NCI-H526 treated with DMSO at 0.1 percent for 48 hours (cell line): Measurements from ENCODE around the gene SOWAHC.
"Not testable (repeated sequence)": the region's sequence is repeated elsewhere in the genome, so short reads cannot be mapped to it uniquely, and the experiment has no call there.

Source experiments
- DNase-seq: peaks from one replicate; lab custom pipeline; 2025; lab: John Stamatoyannopoulos, UW

The SOWAHC gene, protein sequence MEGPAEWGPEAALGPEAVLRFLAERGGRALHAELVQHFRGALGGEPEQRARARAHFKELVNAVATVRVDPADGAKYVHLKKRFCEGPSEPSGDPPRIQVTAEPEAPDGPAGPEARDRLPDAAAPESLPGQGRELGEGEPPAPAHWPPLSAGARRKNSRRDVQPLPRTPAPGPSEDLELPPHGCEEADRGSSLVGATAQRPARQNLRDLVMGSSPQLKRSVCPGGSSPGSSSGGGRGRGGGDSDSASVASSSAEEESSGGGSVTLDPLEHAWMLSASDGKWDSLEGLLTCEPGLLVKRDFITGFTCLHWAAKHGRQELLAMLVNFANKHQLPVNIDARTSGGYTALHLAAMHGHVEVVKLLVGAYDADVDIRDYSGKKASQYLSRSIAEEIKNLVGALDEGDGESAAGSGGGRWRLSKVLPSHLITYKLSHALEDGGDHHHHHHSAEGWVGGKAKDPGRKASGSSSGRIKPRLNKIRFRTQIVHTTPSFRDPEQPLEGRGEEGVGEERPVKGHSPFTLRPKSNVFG

DNA sequence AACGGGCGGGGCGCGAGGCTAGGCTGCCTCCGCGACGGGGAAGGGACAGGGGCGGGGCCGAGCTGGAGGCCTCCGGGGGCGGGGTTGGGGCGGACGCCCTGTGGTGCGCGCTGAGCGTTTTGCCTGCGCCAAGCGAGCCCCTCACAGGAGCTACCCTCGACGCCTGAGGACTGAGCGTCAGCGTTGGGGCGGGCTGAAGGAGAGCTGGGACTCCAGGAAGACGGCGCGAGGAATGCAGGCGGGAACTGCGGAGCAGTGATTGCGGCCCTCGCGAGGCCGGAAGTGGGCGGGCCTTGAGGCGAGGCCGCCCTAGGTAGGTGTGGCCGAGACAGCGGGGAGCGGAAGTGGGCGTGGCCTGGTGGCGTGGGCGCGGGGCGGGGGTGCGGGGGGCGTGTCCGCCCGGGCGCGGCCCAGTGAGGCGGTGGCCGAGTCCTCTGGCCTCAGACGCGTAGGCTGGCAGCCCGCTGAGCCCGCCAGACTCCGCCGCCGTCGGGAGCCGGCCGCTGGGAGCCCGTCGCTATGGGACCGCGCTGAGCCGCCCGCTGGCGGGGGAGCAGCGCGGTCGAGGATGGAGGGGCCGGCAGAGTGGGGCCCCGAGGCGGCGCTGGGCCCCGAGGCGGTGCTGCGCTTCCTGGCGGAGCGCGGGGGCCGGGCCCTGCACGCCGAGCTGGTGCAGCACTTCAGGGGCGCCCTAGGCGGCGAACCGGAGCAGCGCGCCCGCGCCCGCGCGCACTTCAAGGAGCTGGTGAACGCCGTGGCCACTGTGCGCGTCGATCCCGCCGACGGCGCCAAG lies at the start of gene SOWAHC, which contains the start of gene SEPTIN10:
Gene SOWAHC, plus strand, starts transcription at position 443 of the 793 bp plus-strand sequence. Its CDS starts 126 bp downstream, at position 569.
Gene SEPTIN10, minus strand, starts transcription at position 45 of the 793 bp plus-strand sequence. CDS start 139 bp downstream, outside the sequence.
- DNase-seq, result peak; percentile 68

DNA sequence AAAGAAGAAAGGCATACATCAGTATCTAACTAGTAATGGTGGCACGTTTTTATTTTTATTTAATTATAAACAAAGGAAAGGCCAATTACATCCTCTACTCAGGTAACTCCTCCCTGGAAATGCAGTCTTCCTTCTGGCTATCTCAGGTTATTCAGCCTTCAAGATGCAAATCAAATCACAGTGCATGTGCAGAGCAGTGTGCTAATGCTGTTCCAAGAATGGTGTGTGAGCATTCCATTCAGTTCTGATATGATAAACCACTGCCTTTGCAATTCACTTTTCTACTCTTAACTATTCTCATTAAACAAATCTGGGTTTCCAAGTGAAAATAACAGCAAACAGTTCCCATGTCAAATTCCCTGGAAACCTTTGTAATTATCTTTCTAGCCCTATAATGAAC lies 38.8 kb upstream of the SOWAHC start:
- DNase-seq, result no peak

DNA sequence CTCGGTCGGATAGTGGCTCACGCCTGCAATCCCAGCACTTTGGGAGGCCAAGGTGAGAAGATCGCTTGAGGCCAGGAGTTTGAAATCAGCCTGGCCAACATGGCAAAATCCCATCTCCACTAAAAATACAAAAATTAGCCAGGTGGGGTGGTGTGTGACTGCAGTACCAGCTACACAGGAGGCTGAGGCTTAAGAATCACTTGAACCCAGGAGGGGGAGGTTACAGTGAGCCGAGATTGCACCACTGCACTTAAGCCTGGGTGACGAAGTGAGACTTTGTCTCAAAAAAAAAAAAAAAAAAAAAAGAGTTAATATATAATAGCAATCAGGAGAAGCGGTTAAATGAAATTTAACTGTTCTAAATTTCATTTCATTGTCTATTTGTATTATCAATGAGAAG lies 36.5 kb upstream of the SOWAHC start:
- DNase-seq, result not testable (repeated sequence)

DNA sequence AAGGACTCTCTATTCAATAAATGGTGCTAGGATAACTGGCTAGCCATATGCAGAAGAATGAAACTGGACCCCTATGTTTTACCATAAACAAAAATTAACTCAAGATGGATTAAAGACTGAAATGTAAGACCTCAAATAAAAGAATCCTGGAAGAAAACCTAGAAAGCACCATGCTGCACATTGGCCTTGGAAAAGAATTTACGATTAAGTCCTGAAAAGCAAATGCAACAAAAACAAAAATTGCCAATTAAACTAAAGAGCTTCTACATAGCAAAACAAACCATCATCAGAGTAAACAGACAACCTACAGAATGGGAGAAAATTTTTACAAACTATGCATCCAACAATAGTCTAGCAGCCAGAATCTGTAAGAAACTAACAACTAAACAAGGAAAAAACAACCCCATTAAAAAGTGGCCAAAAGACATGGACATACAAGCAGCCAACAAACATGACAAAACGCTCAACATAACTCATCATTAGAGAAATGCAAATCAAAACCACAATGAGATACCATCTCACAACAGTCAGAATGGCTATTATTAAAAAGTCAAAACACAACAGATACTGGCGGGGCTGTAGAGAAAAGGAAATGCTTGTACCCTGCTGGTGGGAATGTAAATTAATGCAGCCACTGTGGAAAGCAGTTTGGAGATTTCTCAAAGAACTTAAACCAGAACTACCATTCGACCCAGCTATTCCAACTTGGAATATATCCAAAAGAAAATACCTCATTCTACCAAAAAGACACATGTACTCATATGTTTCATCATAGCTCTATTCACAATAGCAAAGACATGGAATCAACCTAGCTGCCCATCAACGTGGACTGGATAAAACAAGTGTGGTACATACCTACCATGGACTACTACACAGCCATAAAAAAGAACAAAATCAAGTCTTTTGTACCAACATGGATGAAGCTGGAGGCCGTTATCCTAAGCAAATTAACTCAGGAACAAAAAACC lies 31.0 kb upstream of the SOWAHC start:
- DNase-seq, result peak; percentile 60

DNA sequence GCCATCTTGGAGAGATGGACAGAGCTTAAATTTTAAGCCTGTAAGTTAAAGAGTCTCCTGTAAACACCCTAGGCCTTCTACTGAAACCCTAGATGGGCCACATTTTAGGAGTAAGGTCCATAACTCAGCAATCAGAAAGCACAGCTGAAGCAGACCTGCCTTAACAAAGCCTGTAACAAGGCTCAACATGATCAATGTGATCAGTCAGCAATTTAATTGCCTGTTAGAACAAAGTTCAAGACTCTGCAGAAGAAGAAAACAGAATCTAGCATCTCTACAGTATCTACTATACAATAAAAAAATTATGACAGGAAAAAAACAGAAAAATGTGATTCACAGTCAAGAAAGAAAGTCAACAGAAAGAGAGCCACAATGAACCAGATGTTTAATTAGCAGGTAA lies 27.5 kb upstream of the SOWAHC start:
- DNase-seq, result no peak

DNA sequence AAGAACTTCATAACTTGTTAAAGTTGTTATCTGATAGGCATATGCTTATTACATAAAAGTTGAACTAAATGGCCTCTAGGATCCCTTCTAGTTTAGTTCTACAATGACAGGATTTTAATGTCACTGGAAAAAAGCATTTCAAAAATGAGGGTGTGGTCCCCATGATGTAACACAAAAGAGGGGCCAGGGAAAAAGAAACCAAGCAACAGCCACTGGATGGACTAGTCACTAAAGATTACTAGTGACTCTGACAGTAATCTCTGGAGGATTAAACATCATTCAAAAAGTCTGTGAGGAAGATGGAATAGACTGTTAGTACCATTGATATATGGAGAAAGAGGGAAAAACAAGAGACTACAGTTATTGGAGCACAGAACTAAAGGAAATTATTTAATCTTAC lies 23.0 kb upstream of the SOWAHC start:
- no peak for DNase-seq

DNA sequence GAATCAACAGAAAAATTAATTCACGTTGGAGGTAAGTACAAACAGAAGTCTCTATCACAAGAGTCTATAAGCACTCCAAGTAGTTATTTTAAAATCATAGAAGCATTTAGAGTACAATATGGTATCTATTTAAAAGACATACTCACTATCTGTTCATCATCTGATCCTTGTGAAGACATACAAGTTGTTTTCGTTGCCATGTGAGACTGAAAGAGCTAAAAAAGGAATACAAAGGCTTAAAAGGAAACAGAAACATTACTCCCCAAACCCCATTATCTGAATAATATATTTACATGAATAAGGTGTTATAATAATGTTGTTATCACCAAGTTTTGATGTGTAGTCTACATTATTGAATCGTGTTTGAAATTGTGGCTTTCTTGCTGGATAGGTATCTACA lies 21.3 kb upstream of the SOWAHC start:
- DNase-seq, result no peak

DNA sequence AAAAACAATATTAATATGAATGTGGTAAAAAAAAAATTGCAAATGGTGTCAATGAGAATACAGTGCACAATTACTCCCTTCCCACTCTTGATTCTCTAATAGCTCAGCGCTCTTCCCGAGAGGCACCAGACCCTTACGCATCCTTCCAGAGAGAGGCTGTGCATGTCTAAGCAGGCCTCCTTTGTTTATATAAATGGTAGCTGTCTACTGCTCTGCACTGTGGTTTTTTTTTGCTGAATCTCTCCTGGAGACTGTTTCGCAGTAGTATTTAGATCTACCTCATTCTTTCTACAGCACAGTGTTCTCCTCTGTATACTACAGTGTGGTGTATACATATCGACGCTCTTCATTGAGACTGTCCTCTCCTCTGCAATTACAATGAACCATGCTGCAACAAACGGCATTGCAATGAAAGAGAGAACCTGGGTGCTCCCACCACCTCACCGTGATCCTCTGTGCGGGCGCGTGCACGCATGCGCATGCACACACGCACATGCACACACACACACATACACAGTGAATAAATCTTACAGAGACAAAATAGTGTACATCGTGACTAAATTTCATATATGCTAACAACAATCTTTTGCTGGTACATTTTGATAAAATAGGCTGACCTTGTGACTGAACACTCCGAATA lies 19.8 kb upstream of the SOWAHC start:
- DNase-seq, result no peak

DNA sequence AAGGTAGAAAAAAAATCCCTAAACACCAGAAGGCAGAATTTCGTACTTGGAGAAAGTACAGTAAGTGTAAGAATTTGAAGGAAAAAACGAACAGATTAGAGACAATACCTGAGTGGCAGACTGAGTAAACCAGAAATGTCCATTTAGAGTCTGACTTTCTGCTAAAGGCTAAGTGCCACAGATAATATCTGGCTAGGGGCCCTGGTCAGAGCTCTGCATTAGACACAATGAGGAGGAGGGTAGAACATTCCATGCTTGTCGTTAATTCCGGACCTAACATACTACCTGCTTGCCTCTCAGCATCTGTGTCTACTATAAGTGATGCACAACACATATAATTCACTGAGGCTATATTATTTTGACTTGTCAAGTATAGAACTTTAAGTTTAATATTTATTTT lies 18.5 kb upstream of the SOWAHC start:
- no peak for DNase-seq

DNA sequence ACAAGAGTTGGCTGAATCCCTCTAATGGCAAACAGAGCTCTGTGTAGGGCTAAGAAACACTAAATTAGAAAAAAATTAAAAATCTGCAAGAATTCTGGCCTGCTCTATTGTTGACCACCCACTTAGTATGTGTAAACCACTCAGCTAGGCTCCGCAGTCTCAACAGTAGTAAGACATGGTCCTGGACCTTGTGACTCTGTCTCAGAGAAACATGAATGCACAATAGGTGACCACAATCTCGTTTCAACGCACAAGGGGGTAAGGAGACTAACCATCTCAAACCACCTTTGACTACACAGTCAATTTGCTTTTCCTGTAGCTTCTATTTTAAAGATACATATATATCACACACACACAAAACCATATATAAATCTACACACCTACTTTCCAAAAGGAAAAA lies 16.9 kb upstream of the SOWAHC start:
- DNase-seq, result no peak

DNA sequence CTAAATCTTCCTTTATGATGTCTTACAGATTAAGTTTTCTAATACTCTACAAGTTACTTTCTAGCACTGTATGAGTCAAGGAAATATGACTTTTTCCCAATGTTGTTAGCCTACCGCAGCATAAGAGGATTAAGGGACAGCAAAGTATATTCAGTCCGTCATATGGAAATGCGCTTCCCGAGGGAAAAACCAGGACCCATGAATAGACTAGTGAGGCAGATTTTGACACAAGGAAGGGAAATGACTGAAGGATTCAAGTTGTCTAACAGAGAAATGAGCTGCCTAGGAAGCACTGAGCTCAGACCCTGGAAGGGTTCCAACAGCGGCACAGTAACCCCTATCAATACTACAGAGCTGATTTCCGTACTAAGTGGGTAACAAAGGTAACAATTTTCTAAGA lies 12.4 kb upstream of the SOWAHC start:
- DNase-seq, result no peak

DNA sequence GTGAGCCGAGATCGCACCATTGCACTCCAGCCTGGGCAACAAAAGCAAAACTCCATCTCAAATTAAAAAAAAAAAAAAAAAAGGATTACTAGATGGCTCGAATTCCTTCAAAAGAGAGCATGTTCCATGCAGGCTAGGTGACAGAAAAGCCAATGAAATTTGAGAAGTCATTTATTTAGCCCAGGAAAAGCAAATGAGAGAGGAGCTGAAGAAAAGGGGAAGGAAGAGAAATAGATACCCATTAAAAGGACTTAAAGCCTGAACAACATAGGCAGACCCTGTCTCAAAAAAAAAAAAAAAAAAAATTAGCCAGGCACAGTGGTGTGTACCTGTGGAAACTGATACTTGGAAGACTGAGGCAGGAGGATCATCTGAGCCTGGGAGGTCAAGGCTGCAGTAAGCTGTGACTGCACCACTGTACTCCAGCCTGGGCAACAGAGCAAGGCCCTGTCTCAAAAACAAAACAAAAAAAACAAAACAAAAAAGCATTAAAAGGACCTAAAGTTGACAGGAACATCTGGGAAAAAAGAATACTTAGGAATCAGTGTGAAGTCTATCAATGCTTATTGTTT lies 11.5 kb upstream of the SOWAHC start:
- no peak for DNase-seq

DNA sequence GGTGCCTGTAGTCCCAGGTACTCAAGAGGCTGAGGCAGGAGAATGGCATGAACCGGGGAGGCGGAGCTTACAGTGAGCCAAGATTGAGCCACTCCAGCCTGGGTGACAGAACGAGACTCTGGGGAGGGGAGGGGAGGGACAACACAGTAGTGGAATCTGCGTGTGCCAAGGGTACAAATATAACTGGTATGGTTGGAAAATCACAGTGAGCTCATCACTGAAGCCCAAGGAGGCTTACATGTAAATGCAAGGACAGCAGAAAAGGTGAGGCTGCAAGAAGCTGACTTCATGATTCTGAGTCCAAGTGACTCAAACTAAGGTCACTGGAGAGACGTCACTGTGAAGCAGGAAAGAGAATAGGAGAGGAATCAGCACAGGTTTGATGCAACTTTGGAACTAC lies 9.6 kb upstream of the SOWAHC start:
- no peak for DNase-seq

DNA sequence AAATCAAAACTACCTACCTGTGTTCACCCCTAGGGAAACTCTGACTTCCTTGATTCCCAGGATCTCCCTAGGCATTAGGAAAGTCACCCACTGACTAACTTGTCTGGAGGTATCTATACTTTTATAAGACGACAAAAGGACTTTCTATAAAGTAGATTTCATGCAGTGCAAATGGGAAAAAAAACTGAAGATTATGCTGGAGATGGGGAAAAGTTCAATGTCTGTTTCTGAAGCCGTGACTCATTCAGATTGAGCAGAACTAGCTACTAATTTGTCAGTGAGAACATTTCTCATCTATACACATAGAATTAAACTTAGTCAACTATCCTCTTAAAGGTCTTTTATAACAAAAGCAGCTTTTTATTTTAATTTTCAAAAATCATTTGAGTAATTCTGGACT lies 6.4 kb upstream of the SOWAHC start:
- no peak for DNase-seq

DNA sequence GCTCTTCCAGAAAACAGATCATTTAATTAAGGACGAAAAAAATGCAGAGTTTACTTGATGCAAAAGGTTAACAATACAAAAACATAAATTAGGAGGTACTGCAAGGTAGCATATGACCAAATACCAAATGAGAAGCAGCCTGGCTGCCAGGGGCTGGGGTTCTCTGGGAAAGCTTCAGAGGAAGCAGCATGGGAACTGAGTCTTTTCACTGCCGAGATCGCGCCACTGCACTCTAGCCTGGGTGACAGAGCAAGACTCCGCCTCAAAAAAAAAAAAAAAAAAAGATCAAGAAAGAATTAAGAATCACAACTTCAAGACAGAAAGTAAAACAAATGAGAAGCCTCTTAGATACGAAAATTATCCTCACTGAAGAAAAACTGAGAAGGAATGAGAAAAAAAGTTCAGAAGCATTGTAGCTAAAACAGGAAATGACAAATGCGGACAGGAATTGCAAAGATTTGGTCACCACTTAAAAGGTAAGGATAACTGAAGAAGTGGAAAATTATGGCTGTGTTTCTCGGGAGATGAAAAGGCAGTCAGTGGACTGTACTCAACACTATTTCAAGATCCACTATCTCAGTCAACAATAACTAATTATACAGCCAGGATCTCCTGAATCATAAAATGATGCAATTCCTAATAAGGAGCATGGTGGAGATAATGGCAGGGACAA lies 4.7 kb upstream of the SOWAHC start:
- DNase-seq, result no peak

DNA sequence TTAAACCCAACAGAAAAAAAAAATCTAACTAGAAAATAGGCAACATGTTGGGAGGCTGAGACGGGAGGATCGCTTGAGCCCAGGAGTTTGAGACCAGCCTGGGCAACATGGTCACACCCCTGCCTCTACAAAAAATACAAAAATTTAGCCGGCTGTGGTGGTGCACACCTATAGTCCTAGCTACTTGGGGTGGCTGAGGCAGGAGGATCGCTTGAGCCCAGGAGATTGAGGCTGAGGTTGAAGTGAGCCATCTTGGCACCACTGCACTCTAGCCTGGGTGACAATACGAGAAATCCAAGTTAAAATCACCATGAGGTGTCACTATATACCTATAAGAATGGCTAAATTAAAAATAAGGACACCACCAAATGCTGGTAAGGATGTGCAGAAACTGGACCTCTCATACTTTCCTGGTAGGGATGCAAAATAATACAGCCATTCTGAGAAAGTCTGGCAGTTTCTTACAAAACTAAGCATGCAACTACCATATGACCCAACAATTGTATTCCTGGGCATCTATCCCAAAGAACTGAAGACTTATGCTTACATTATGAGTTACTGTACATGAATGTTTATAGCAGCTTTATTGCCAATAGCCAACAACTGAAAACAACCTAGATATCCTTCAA lies 2.6 kb upstream of the SOWAHC start:
- DNase-seq, result no peak

DNA sequence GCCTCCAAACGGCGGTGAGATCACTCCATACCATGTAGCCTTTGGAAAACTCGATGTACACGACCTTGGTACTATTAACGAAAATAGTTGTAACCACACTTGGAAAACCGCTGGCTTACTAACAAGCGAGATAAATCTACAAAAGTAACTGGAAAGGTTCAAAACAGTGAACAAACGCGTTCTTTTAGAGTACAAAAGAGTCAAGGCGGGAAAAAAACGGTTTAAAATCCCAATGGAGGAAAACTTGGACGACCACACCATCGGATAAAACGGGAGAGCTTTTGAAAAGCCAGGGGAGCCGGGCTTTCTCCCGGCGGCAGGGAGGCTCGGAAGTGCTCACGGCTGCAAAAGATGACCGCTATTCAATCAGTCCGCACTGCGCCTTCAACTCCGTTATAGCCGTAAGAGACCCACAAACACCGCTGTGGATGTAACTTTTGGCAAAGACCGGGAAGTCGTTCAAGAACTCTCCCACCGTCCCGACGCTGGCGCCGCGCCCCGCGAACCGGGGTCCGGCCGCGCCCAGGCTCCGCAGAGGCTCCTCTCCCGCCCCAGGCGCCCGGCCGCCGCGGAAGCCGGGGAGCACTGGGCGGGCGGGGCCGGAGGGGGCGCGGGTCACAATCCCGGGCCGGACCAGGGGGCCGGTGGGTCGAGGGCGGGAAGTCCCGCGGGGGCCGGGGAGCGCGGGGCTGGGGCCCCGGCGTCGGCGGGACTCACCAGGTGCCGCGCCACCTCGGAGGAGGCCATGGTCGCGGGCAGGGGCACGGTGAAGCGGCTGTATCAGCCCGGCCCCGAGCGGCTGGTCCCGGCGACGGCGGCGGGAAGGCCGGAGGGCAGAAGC lies 863 bp upstream of the SOWAHC start:
- peak; percentile 15 for DNase-seq

DNA sequence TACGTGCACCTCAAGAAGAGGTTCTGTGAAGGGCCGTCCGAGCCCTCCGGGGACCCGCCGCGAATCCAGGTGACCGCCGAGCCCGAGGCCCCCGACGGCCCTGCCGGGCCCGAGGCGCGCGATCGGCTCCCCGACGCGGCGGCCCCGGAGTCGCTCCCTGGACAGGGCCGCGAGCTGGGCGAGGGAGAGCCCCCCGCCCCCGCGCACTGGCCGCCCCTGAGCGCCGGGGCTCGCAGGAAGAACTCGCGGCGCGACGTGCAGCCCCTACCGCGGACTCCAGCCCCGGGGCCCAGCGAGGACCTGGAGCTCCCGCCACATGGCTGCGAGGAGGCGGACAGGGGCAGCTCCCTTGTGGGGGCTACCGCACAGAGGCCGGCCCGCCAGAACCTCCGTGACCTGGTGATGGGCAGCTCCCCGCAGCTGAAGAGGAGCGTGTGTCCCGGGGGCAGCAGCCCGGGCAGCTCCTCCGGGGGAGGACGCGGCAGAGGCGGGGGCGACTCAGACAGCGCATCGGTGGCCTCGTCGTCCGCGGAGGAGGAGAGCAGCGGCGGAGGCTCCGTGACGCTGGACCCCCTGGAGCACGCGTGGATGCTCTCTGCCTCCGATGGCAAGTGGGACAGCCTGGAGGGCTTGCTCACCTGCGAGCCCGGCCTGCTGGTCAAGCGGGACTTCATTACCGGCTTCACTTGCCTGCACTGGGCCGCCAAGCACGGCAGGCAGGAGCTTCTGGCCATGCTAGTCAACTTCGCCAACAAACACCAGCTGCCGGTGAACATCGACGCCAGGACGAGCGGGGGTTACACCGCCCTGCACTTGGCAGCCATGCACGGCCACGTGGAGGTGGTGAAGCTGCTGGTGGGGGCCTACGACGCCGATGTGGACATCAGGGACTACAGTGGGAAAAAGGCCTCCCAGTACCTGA lies 812 bp downstream of the SOWAHC start:
- DNase-seq, result no peak
